ENCODE data around the gene PCBP2.

PCBP2 gene

GRCh38 chr12:53495903-53496751 is 44.2 kb downstream of the PCBP2 start:
- peak; percentile 72 for DNase-seq

GRCh38 chr12:53496752-53497032 is 44.8 kb downstream of the PCBP2 start:
- DNase-seq = no peak

DNA sequence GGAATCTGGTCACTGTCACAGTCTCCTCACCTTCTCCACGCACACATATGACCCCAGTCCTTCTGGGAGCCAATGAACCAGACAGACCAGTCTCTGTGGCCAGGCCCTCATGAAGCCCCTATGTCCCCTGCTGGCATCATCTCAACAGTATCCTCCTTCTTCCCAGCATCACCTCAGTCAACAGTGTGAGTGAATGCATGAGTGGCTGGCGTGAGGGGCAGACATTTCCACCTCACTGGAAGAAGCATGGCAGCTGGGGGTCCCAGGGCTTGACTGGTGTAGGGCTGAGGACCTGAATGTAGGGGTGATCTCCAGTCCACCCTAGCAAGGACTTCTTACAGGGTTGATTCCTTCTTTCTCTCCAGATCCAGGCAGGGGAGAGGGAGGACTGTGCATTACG is 45.6 kb downstream of the PCBP2 start:
- DNase-seq = no peak

- no peak for DNase-seq
These were observed 46.3 kb downstream of the PCBP2 start for GRCh38 chr12:53498235-53498630.

GRCh38 chr12:53499266-53500141 is 47.6 kb downstream of the PCBP2 start, which contains the start of gene MAP3K12:
MAP3K12 (minus strand) TSS chr12:53499458; CDS start chr12:53487391, 12,067 bp downstream.
- peak; percentile 60 for DNase-seq

DNA sequence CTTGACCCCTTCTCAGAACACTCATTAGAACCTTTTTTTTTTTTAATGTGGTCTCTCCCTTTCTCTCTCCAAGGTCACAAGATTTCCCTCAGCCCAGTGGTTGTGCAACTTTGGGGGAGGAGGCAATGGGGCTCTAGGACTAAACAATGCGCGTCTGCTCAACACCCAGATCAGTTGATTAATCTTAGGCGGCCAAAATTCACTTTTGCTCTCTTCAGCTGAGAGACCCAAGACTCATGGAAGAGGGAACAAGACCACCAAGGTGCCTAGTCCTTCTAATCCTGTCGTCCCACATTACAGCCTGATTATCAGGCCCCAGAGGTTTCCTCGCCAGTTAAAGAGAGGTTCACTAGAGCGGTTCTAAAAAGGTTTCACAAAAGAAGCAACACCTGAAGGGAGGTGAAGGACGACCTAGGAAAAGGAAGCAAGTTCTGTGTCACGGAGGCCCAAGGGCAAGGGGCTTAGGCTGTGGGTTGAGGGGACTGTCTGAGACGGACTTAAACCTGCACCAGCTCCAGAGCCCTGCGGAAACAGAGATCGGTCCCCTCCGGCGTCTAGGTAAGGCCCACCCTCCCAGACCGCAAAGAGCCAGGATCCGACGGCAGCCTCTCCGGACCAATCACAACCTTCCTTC is 48.4 kb downstream of the PCBP2 start:
- DNase-seq = peak; percentile 91

GRCh38 chr12:53500776-53501614 is 49.1 kb downstream of the PCBP2 start, which contains the start of gene TARBP2:
TARBP2 (plus strand) TSS chr12:53501283; CDS start chr12:53501409, 126 bp downstream.
- DNase-seq = peak; percentile 99

- no peak for DNase-seq
These were observed 49.8 kb downstream of the PCBP2 start for GRCh38 chr12:53501615-53502181.

DNA sequence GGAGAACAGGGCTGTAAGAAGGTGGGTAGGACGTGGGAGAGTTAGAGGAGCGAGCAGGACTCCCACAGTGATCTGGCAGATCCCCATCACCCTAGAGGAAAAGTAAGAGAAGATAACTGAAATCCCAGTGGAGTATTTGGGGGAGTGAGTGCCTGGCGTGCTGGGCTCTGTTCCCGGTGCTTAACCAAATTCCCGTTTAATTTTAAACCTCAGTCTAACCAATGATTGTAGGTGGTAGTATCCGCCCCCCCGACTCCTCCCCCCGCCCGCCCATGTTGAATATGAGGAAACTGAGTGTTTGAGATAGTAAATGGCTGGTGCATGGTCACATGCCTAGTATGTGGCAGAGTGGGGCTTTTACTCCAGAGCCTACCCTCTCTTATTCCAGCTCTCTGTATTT is 50.4 kb downstream of the PCBP2 start:
- DNase-seq = no peak

GRCh38 chr12:53502983-53503728 is 51.3 kb downstream of the PCBP2 start:
- DNase-seq = no peak

- no peak for DNase-seq
These were observed 52.4 kb downstream of the PCBP2 start for GRCh38 chr12:53504004-53504920.

GRCh38 chr12:53505086-53505485 is 53.2 kb downstream of the PCBP2 start:
- no peak for DNase-seq

GRCh38 chr12:53505555-53506449 is 53.9 kb downstream of the PCBP2 start:
- no peak for DNase-seq

DNA sequence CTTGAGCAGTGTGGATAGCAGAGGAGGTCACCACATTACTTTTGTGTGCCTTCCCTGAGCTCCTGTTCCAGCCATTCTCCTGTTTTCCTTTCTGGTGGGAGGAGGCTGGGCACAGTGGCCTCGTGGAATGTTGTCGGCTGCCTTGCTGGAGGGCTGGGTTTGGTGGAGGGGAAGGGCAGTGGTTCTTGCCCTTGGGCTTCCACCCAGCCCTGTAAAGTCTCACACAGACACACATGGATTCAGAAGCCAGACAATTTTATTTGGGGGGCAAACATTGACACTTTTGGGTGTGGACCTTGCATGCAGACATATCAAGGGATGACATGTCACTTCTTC is 54.5 kb downstream of the PCBP2 start:
- no peak for DNase-seq

GRCh38 chr12:53506881-53507602 is 55.1 kb downstream of the PCBP2 start, which contains the start of gene NPFF:
NPFF (minus strand) TSS chr12:53507484; CDS start chr12:53507474, 10 bp downstream.
- DNase-seq = no peak

DNA sequence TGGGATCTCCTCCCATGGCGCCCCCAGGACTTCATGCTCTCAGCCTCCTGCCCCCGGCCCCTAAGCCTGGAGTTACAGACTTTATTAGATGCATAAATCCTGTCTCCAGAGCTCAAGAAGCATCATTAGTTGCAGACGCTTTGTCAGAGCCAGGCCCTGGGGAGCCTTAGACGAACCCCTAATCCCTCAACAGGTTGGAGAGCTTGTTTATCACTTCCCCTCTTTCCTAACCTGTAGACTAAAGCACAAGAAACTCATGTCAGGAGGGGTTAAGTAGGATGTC is 55.6 kb downstream of the PCBP2 start:
- no peak for DNase-seq

DNA sequence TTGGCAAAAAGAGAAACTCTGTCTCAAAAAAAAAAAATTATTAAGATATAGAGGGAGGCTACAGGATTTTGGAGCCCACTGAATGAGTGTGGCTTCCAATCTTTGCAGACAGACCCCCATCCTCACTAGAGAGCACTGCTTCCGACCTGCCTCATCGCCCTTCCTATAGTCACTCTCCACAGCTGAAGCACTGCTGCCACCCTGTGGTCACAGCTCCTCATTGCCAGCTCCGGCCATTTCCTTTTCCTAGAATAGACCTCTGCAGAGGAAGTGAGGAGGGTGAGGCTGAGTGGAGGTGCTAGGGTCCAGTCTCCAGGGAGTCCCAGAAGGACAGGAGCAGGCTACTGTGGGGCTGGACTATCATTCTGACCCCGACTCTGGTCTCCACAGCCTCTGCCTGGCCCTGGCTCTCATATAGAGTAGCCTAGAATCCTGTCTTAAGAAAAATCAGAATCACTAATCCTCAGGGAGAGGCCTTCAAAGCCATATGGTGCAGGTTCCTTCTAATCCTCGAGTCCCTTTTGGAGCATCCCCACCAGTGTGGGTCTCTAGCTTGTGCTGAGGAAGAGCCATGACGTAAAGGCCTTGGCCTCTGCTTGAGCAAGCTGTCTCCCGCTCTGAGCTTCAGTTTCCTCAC is 56.8 kb downstream of the PCBP2 start:
- DNase-seq = peak; percentile 95

- no peak for DNase-seq
These were observed 58.4 kb downstream of the PCBP2 start for GRCh38 chr12:53510181-53510812.

Data from OCI-M1 (cell line).